ENCODE measurements around the gene SIMC1. TPM values are rescaled to one million over a fixed set of nuclear protein-coding genes. Genes with fewer than 3 reads are reported as not detected.
"Not testable (repeated sequence)": the region's sequence is repeated elsewhere in the genome, so short reads cannot be mapped to it uniquely, and the experiment has no call there.

Gene SIMC1
- total RNA-seq, 1 experiment from 2014 or later, result 7.5 TPM

- BruUV-seq (replicated peaks), result no TSS peak
- ATAC-seq (no peak), DNase-seq (no peak)
- intact Hi-C loops (cut with micrococcal nuclease), result no loop called here
- no peaks in the 10 kb centered on the region for H3K4me1 ChIP-seq (ENCODE audit: insufficient read depth, low read length)
- ChIA-PET CTCF (no interaction called here), POLR2A (ENCODE audit: unreplicated experiment) (no interaction called here)
- no peak overlapping the region for H2AFZ ChIP-seq (ENCODE audit: low read length)
- no peak overlapping the region for H3K4me2 ChIP-seq (ENCODE audit: low read length)
- no peaks in the 10 kb centered on the region for H3K36me3 ChIP-seq (ENCODE audit: low read depth, low read length)
- no peaks in the 10 kb centered on the region for H3K9me2 ChIP-seq (replicated peaks; ENCODE audit: low read length)
- H3K9me3 ChIP-seq (ENCODE audit: low read length), result no peaks in the 10 kb centered on the region
- no peaks in the 10 kb centered on the region for H3F3A ChIP-seq (ENCODE audit: low read length, unreplicated experiment)
- H4K20me1 ChIP-seq (ENCODE audit: low read length), result no peaks in the 10 kb centered on the region
- H3K79me2 ChIP-seq (ENCODE audit: low read length), result no peaks in the 10 kb centered on the region
- TF ChIP-seq EZH2phosphoT487 (IDR thresholded peaks at IDR 0.05; ENCODE audit: borderline replicate concordance, low read length) (no peak), EZH2 (IDR thresholded peaks at IDR 0.05; ENCODE audit: low read length, unreplicated experiment) (no peak), CTCF (conservative IDR thresholded peaks at IDR 0.05; ENCODE audit: low read depth, low read length) (no peak)
- H3K27me3 ChIP-seq (ENCODE audit: low read length), result no peaks in the 10 kb centered on the region
- H3K9ac ChIP-seq (ENCODE audit: low read length), result no peak overlapping the region
- H3K27ac ChIP-seq (ENCODE audit: low read length), result no peak overlapping the region
- no peak overlapping the region for H3K4me3 ChIP-seq (ENCODE audit: low read length)
Observed at GRCh38 chr5:176190886-176191755, 47.1 kb upstream of the SIMC1 start.

GRCh38 chr5:176192094-176192721 is 46.0 kb upstream of the SIMC1 start:
- H3K9ac ChIP-seq (ENCODE audit: low read length), result no peak overlapping the region
- ChIA-PET POLR2A (ENCODE audit: unreplicated experiment) (no interaction called here), CTCF (no interaction called here)
- no peaks in the 10 kb centered on the region for H3K9me2 ChIP-seq (replicated peaks; ENCODE audit: low read length)
- H3K4me2 ChIP-seq (ENCODE audit: low read length), result no peak overlapping the region
- no peak overlapping the region for H2AFZ ChIP-seq (ENCODE audit: low read length)
- H3K36me3 ChIP-seq (ENCODE audit: low read depth, low read length), result no peaks in the 10 kb centered on the region
- BruUV-seq (replicated peaks), result no TSS peak
- intact Hi-C loops (cut with micrococcal nuclease), result no loop called here
- H3K4me3 ChIP-seq (ENCODE audit: low read length), result no peak overlapping the region
- no peaks in the 10 kb centered on the region for H3K9me3 ChIP-seq (ENCODE audit: low read length)
- H3K79me2 ChIP-seq (ENCODE audit: low read length), result no peaks in the 10 kb centered on the region
- TF ChIP-seq EZH2phosphoT487 (IDR thresholded peaks at IDR 0.05; ENCODE audit: borderline replicate concordance, low read length), result no peak
- no peak for TF ChIP-seq CTCF (conservative IDR thresholded peaks at IDR 0.05; ENCODE audit: low read depth, low read length)
- TF ChIP-seq EZH2 (IDR thresholded peaks at IDR 0.05; ENCODE audit: low read length, unreplicated experiment), result no peak
- no peaks in the 10 kb centered on the region for H3K4me1 ChIP-seq (ENCODE audit: insufficient read depth, low read length)
- ATAC-seq (no peak), DNase-seq (no peak)
- H3K27ac ChIP-seq (ENCODE audit: low read length), result no peak overlapping the region
- H3F3A ChIP-seq (ENCODE audit: low read length, unreplicated experiment), result no peaks in the 10 kb centered on the region
- no peaks in the 10 kb centered on the region for H4K20me1 ChIP-seq (ENCODE audit: low read length)
- H3K27me3 ChIP-seq (ENCODE audit: low read length), result no peaks in the 10 kb centered on the region

GRCh38 chr5:176192722-176193117 is 45.5 kb upstream of the SIMC1 start:
- H3K36me3 ChIP-seq (ENCODE audit: low read depth, low read length); intact Hi-C loops (cut with micrococcal nuclease); H3K4me2 ChIP-seq (ENCODE audit: low read length); BruUV-seq (replicated peaks); H3K27ac ChIP-seq (ENCODE audit: low read length); CTCF ChIA-PET; H3K4me3 ChIP-seq (ENCODE audit: low read length); H3K27me3 ChIP-seq (ENCODE audit: low read length); POLR2A ChIA-PET (ENCODE audit: unreplicated experiment); H2AFZ ChIP-seq (ENCODE audit: low read length); H3K79me2 ChIP-seq (ENCODE audit: low read length); H3K9me3 ChIP-seq (ENCODE audit: low read length); H3F3A ChIP-seq (ENCODE audit: low read length, unreplicated experiment); ATAC-seq; H4K20me1 ChIP-seq (ENCODE audit: low read length); DNase-seq; H3K9me2 ChIP-seq (replicated peaks; ENCODE audit: low read length); H3K9ac ChIP-seq (ENCODE audit: low read length); H3K4me1 ChIP-seq (ENCODE audit: insufficient read depth, low read length): not testable (repeated sequence)

GRCh38 chr5:176193636-176194035 is 44.6 kb upstream of the SIMC1 start:
- H3K27me3 ChIP-seq (ENCODE audit: low read length); CTCF ChIA-PET; H3K79me2 ChIP-seq (ENCODE audit: low read length); H3K9ac ChIP-seq (ENCODE audit: low read length); BruUV-seq (replicated peaks); POLR2A ChIA-PET (ENCODE audit: unreplicated experiment); H3K4me1 ChIP-seq (ENCODE audit: insufficient read depth, low read length); H3K9me3 ChIP-seq (ENCODE audit: low read length); H4K20me1 ChIP-seq (ENCODE audit: low read length); DNase-seq; H3K27ac ChIP-seq (ENCODE audit: low read length); H3K4me3 ChIP-seq (ENCODE audit: low read length); intact Hi-C loops (cut with micrococcal nuclease); H2AFZ ChIP-seq (ENCODE audit: low read length); ATAC-seq; H3F3A ChIP-seq (ENCODE audit: low read length, unreplicated experiment); H3K36me3 ChIP-seq (ENCODE audit: low read depth, low read length); H3K9me2 ChIP-seq (replicated peaks; ENCODE audit: low read length): not testable (repeated sequence)
- H3K4me2 ChIP-seq (ENCODE audit: low read length), result peak overlapping the region; percentile 71; the same call in 1 of the 2 replicates

Data from PC-3 (cell line).